GM12892 (cell line): ENCODE results near the gene DNAJC10.

Experiments used
- POLR2AphosphoS5 ChIP-seq: IDR thresholded peaks from 2 replicates; pipeline ENCODE4 v1.6.1; 2011; ENCODE audit warnings: low read depth, low read length, control low read depth
- TAF1 ChIP-seq: IDR thresholded peaks from 2 replicates; pipeline ENCODE4 v1.6.1; 2011; ENCODE audit warnings: low read depth, mild to moderate bottlenecking, control low read depth, low read length, borderline replicate concordance

- no peak for TF ChIP-seq TAF1
- no peak for TF ChIP-seq POLR2AphosphoS5
Measured at GRCh38 chr2:182767578-182767977, 51.5 kb downstream of the DNAJC10 start.
